K562 (cell line): ENCODE data around the gene OR2H2. TPM values are rescaled to one million over a fixed set of nuclear protein-coding genes. Genes with fewer than 3 reads are reported as not detected.
A peak's percentile ranks its signal among the peaks of the same experiment; 100 is the strongest.

ENCODE experiments used
- ARID4B ChIP-seq: sonication (generic); formaldehyde crosslinking; IDR thresholded peaks from 2 replicates; pipeline ENCODE4 v1.8.0; 2022; ENCODE audit warnings: mild to moderate bottlenecking, missing genetic modification reagents
- BCLAF1 ChIP-seq, 2 experiments: fragments of 450-650 bp in 1 of 2; IDR thresholded peaks; 2 replicates each; pipeline ENCODE4 v1.6.1; 2011 to 2017; ENCODE audit warnings: low read depth in 2 of 2, antibody characterized with exemption in 1 of 2, borderline replicate concordance in 1 of 2, low read length in 1 of 2, mild to moderate bottlenecking in 1 of 2, mixed read lengths in 1 of 2; ENCODE audit not compliant: control insufficient read depth in 1 of 2
- CTCFL ChIP-seq: IDR thresholded peaks from 2 replicates; pipeline ENCODE4 v1.6.1; 2011; ENCODE audit warnings: borderline replicate concordance, low read depth, mild to moderate bottlenecking, moderate library complexity, low read length; ENCODE audit not compliant: insufficient read depth, poor library complexity, severe bottlenecking
- ESRRA ChIP-seq: fragments of 450-650 bp; IDR thresholded peaks from 2 replicates; pipeline ENCODE4 v1.6.1; 2014; ENCODE audit warnings: low read depth, mild to moderate bottlenecking, moderate library complexity, borderline replicate concordance
- EZH2 ChIP-seq: IDR thresholded peaks from 2 replicates; pipeline ENCODE4 v1.6.1; 2012; ENCODE audit warnings: low read depth, mild to moderate bottlenecking, inconsistent platforms, low read length, borderline replicate concordance
- MCM3 ChIP-seq: fragments of 450-650 bp; IDR thresholded peaks from 2 replicates; pipeline ENCODE4 v1.6.1; 2016
- NFE2 ChIP-seq: IDR thresholded peaks from 2 replicates; pipeline ENCODE4 v1.6.1; 2014; ENCODE audit warnings: antibody characterized with exemption, low read depth
- NFXL1 ChIP-seq: fragments of 450-650 bp; formaldehyde crosslinking; IDR thresholded peaks from 2 replicates; pipeline ENCODE4 v1.4.0; 2021; ENCODE audit warnings: mild to moderate bottlenecking
- OTX1 ChIP-seq: fragments of 450-650 bp; formaldehyde crosslinking; IDR thresholded peaks from 2 replicates; pipeline ENCODE4 v1.4.0; 2022; ENCODE audit warnings: mild to moderate bottlenecking
- RAD21 ChIP-seq, 2 experiments: fragments of 250-450 bp in 1 of 2; fragments of 450-650 bp in 1 of 2; sonication (Bioruptor Pico) in 1 of 2; formaldehyde crosslinking in 1 of 2; IDR thresholded peaks in 1 of 2; conservative IDR thresholded peaks in 1 of 2; 2 replicates each; pipeline versions ENCODE4 v1.4.0 to v1.8.0; 2020 to 2022; ENCODE audit warnings: mild to moderate bottlenecking in 2 of 2, moderate library complexity in 1 of 2
- RBM17 ChIP-seq: fragments of 200-400 bp; formaldehyde crosslinking; IDR thresholded peaks from 2 replicates; pipeline ENCODE4 v1.6.1; 2017; ENCODE audit warnings: low read depth, mild to moderate bottlenecking, low read length, borderline replicate concordance
- SMAD4 ChIP-seq: fragments of 250-450 bp; sonication (Bioruptor Pico); conservative IDR thresholded peaks from 2 replicates; pipeline ENCODE4 v1.8.0; 2021; ENCODE audit warnings: inconsistent platforms, mild to moderate bottlenecking, moderate library complexity
- TSC22D4 ChIP-seq: fragments of 450-650 bp; IDR thresholded peaks from 2 replicates; pipeline ENCODE4 v1.6.1; 2016; ENCODE audit warnings: missing genetic modification characterization, missing biosample characterization, control low read depth
- ZBTB5 ChIP-seq: fragments of 450-650 bp; IDR thresholded peaks from 2 replicates; pipeline ENCODE4 v1.6.1; 2017; ENCODE audit warnings: antibody characterized with exemption
- polyA plus RNA-seq, 8 experiments: library from polyadenylated mRNA; depleted of rRNA in 4 of 8; stranded (reverse) in 5 of 8; unstranded in 3 of 8; fragments of >200 nt; fragmentation: Nextera tagmentation in 2 of 8; fragmentation: Illumina TruSeq in 1 of 8; extraction: Ambion mirVana in 2 of 8; extraction: Trizol in 1 of 8; gene quantifications; 2 replicates each; pipeline versions ENCODE4 v1.2.1 to v1.2.3, GENCODE V29; 2011 to 2014; ENCODE audit warnings: inconsistent platforms in 1 of 8, missing spikeins in 1 of 8
- total RNA-seq, 7 experiments: library from RNA; depleted of rRNA in 6 of 7; stranded (reverse); fragments of >200 nt in 6 of 7; fragmentation: Illumina TruSeq in 2 of 7; extraction: Trizol in 2 of 7; gene quantifications; 2 replicates each; pipeline versions ENCODE4 v1.2.1 to v1.2.3, GENCODE V29; 2011 to 2021; ENCODE audit warnings: low replicate concordance in 1 of 7

The OR2H2 gene
- total and polyA plus RNA-seq, 9 of the 15 experiments (the other 6 are each of a cell fraction or from before 2014, with no cell fraction given) = not detected

- TF ChIP-seq ARID4B (CRISPR knock-in tag) (no peak), MCM3 (no peak), NFE2 (0 out of 2 replicates have a peak, but pooled peaks have one; percentile 26), TSC22D4 (tag) (no peak), RBM17 (no peak), OTX1 (CRISPR knock-in tag) (no peak), ZBTB5 (no peak), CTCFL (peak; percentile 83), EZH2 (no peak), ESRRA (no peak), BCLAF1 (IDR thresholded peaks at IDR 0.05; ENCODE audit: borderline replicate concordance in 1 of 2, control insufficient read depth in 1 of 2, low read depth in 2 of 2, low read length in 1 of 2) (no peak), SMAD4 (CRISPR knock-in tag) (no peak), RAD21 (CRISPR knock-in tag; conservative IDR thresholded peaks at IDR 0.05 in 1 of 2, IDR thresholded peaks at IDR 0.05 in 1 of 2) (peak; percentile 19 to 35; a peak in 3 of 4 replicates), NFXL1 (no peak)
Measured at GRCh38 chr6:29602564-29603361, 17.8 kb downstream of the OR2H2 start (continued).
